SK-N-SH treated with all-trans-retinoic acid at 6 μM for 48 hours (cell line): Measurements from ENCODE around the gene STK11IP.

Source experiments
- ATAC-seq: fragments of 200-7000 bp; cut with Tn5 transposase; 3 replicates; pipeline ENCODE4 v1.9.1; 2020; ENCODE audit warnings: mild to moderate bottlenecking, moderate library complexity
- ARNTL ChIP-seq: fragments of 450-650 bp; formaldehyde crosslinking; IDR thresholded peaks from 2 replicates; pipeline ENCODE4 v1.5.0; 2020; ENCODE audit warnings: low read depth, mild to moderate bottlenecking, moderate library complexity, borderline replicate concordance
- BACH2 ChIP-seq: fragments of 250-450 bp; sonication (Bioruptor Pico); IDR thresholded peaks from 2 replicates; pipeline ENCODE4 v1.9.0; 2021; ENCODE audit warnings: mild to moderate bottlenecking, borderline replicate concordance
- CREB5 ChIP-seq: fragments of 250-450 bp; sonication (Bioruptor Pico); IDR thresholded peaks from 2 replicates; pipeline ENCODE4 v1.5.1; 2020; ENCODE audit warnings: low read depth, mild to moderate bottlenecking, moderate library complexity
- CSDC2 ChIP-seq: fragments of 250-450 bp; sonication (Bioruptor Pico); IDR thresholded peaks from 2 replicates; pipeline ENCODE4 v1.5.0; 2020; ENCODE audit warnings: mild to moderate bottlenecking, moderate library complexity
- CSRNP3 ChIP-seq: fragments of 250-450 bp; sonication (Bioruptor Pico); IDR thresholded peaks from 2 replicates; pipeline ENCODE4 v1.5.1; 2021; ENCODE audit warnings: mild to moderate bottlenecking, moderate library complexity
- ESRRG ChIP-seq: fragments of 250-450 bp; sonication (Bioruptor Pico); IDR thresholded peaks from 2 replicates; pipeline ENCODE4 v1.6.1; 2021; ENCODE audit warnings: mild to moderate bottlenecking
- GLIS3 ChIP-seq: fragments of 250-450 bp; sonication (Bioruptor Pico); IDR thresholded peaks from 2 replicates; pipeline ENCODE4 v1.5.0; 2020; ENCODE audit warnings: mild to moderate bottlenecking, moderate library complexity
- ISL1 ChIP-seq: fragments of 250-450 bp; sonication (Bioruptor Pico); IDR thresholded peaks from 2 replicates; pipeline ENCODE4 v2.1.2; 2022; ENCODE audit warnings: mild to moderate bottlenecking, moderate library complexity
- OSR1 ChIP-seq: fragments of 250-450 bp; sonication (Bioruptor Pico); IDR thresholded peaks from 2 replicates; pipeline ENCODE4 v1.8.0; 2022; ENCODE audit warnings: moderate library complexity, mild to moderate bottlenecking, inconsistent platforms
- PATZ1 ChIP-seq: fragments of 250-450 bp; sonication (Bioruptor Pico); IDR thresholded peaks from 2 replicates; pipeline ENCODE4 v1.8.0; 2020; ENCODE audit warnings: mild to moderate bottlenecking, moderate library complexity, borderline replicate concordance
- POU6F1 ChIP-seq: fragments of 250-450 bp; sonication (Bioruptor Pico); IDR thresholded peaks from 2 replicates; pipeline ENCODE4 v1.8.0; 2021; ENCODE audit warnings: low read depth, mild to moderate bottlenecking, moderate library complexity, borderline replicate concordance
- PPARA ChIP-seq: fragments of 250-450 bp; sonication (Bioruptor Pico); IDR thresholded peaks from 2 replicates; pipeline ENCODE4 v1.5.0; 2020; ENCODE audit warnings: mild to moderate bottlenecking, borderline replicate concordance
- RARB ChIP-seq: fragments of 250-450 bp; sonication (Bioruptor Pico); IDR thresholded peaks from 2 replicates; pipeline ENCODE4 v1.8.0; 2021; ENCODE audit warnings: mild to moderate bottlenecking, moderate library complexity
- SNAI2 ChIP-seq: fragments of 250-450 bp; sonication (Bioruptor Pico); IDR thresholded peaks from 2 replicates; pipeline ENCODE4 v1.5.0; 2020; ENCODE audit warnings: mild to moderate bottlenecking, moderate library complexity
- TCF4 ChIP-seq: fragments of 250-450 bp; sonication (Bioruptor Pico); IDR thresholded peaks from 2 replicates; pipeline ENCODE4 v1.8.0; 2021; ENCODE audit warnings: mild to moderate bottlenecking, moderate library complexity, borderline replicate concordance
- TOX ChIP-seq: fragments of 250-450 bp; sonication (Bioruptor Pico); IDR thresholded peaks from 2 replicates; pipeline ENCODE4 v1.8.0; 2021; ENCODE audit warnings: mild to moderate bottlenecking, moderate library complexity, borderline replicate concordance
- TSHZ2 ChIP-seq: fragments of 250-450 bp; sonication (Bioruptor Pico); IDR thresholded peaks from 2 replicates; pipeline ENCODE4 v1.5.0; 2020; ENCODE audit warnings: mild to moderate bottlenecking, moderate library complexity
- ZC3H10 ChIP-seq: fragments of 250-450 bp; sonication (Bioruptor Pico); IDR thresholded peaks from 2 replicates; pipeline ENCODE4 v1.5.1; 2021; ENCODE audit warnings: mild to moderate bottlenecking, moderate library complexity
- ZFP3 ChIP-seq: fragments of 250-450 bp; sonication (Bioruptor Pico); IDR thresholded peaks from 2 replicates; pipeline ENCODE4 v1.5.0; 2020; ENCODE audit warnings: mild to moderate bottlenecking, moderate library complexity
- ZFP30 ChIP-seq: fragments of 450-650 bp; formaldehyde crosslinking; IDR thresholded peaks from 2 replicates; pipeline ENCODE4 v1.5.0; 2022; ENCODE audit warnings: mild to moderate bottlenecking, moderate library complexity
- ZNF565 ChIP-seq: fragments of 450-650 bp; formaldehyde crosslinking; conservative IDR thresholded peaks from 2 replicates; pipeline ENCODE4 v1.5.0; 2020; ENCODE audit warnings: low read depth, mild to moderate bottlenecking, moderate library complexity
- ZNF70 ChIP-seq: fragments of 450-650 bp; formaldehyde crosslinking; IDR thresholded peaks from 2 replicates; pipeline ENCODE4 v1.5.0; 2020; ENCODE audit warnings: mild to moderate bottlenecking, moderate library complexity

STK11IP gene

GRCh38 chr2:219628986-219629901 lies 31.6 kb downstream of the STK11IP start:
- TF ChIP-seq OSR1 (no peak), BACH2 (CRISPR knock-in tag) (no peak)
- no peak for ATAC-seq

- TF ChIP-seq TOX (no peak), ARNTL (CRISPR knock-in tag) (no peak), ZNF70 (no peak), ZFP30 (no peak), GLIS3 (no peak), ISL1 (no peak), CSDC2 (CRISPR knock-in tag) (no peak), SNAI2 (no peak), OSR1 (no peak)
- ATAC-seq: no peak
Observed at GRCh38 chr2:219629976-219630695, 32.5 kb downstream of the STK11IP start.

- ATAC-seq: no peak
- TF ChIP-seq RARB (no peak), ZC3H10 (no peak), GLIS3 (no peak), ISL1 (no peak), POU6F1 (no peak), SNAI2 (no peak), CSRNP3 (CRISPR knock-in tag) (no peak), TOX (no peak), ARNTL (CRISPR knock-in tag) (no peak), TCF4 (CRISPR knock-in tag) (no peak), PPARA (no peak), ESRRG (CRISPR knock-in tag) (no peak), TSHZ2 (CRISPR knock-in tag) (no peak), PATZ1 (CRISPR knock-in tag) (no peak), ZFP3 (CRISPR knock-in tag) (no peak), BACH2 (CRISPR knock-in tag) (no peak), CREB5 (CRISPR knock-in tag) (no peak), ZNF70 (no peak), ZNF565 (CRISPR knock-in tag) (no peak)
- TF ChIP-seq, all 23 proteins: peak for 0
Observed at GRCh38 chr2:219630770-219631405, 33.2 kb downstream of the STK11IP start.
